HG02642 (cell line): ENCODE results near the gene MAPK8IP1.

Source experiments
- ATAC-seq: cut with Tn5 transposase; IDR thresholded peaks from one replicate; pipeline ENCODE4 v1.9.1; 2021; ENCODE audit warnings: mild to moderate bottlenecking; ENCODE audit not compliant: unreplicated experiment, poor library complexity

Gene MAPK8IP1

DNA sequence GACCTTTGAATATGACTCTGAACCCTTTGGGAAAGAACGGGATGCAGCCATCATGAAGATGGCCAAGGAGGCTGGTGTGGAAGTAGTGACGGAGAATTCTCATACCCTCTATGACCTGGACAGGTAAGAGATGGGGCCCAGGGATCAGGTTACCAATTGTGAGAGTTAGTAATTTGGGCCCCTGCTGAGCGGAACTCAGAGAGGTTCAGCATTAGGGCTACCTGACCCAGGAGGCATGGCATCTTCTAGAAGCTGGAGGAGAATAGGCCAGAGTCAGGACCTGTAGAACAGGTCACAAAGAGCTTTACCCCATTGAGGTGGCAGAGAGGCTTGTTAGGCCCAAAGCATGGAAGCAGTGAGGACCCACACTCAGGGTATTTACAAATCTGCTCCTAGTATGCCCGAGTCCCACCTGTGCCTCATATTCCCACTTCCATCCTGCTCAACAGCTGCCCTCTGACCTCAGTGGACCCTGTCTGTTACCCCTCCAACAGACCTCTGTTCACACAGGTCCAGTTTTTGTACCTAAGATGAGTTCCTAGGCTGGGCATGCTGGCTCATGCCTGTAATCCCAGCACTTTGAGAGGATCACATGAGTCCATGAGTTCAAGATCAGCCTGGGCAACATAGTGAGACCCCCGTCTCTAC lies 26.6 kb upstream of the MAPK8IP1 start:
- ATAC-seq = no peak

DNA sequence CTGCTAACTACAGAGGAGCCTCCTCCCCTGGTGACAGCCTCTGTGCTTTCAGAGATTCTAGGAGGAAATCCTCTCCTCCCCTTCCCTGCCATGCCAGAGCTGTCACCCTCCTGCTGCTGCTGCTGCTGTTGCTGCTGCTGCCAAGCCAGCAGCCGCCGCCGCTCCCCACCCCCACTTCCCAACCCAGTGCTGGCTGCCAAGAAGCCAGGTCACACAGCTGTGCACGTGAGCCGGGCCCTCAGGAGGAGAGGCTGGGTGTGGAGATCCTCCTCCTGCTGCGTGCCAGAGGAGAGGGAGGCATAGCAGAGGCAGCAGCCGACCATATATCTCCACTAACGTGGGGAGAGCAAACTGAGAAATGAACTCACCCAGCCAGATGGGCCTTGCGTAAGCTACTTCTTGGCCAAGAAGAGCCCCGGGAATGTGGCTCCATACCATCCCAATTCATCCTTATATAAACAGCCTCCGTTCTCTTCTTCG lies 25.8 kb upstream of the MAPK8IP1 start:
- ATAC-seq = no peak

- no peak for ATAC-seq
These were observed 25.1 kb upstream of the MAPK8IP1 start for GRCh38 chr11:45860348-45860747.

- no peak for ATAC-seq
These were observed 24.5 kb upstream of the MAPK8IP1 start for GRCh38 chr11:45860764-45861510.

- ATAC-seq = no peak
These were observed 21.4 kb upstream of the MAPK8IP1 start for GRCh38 chr11:45864041-45864440.

DNA sequence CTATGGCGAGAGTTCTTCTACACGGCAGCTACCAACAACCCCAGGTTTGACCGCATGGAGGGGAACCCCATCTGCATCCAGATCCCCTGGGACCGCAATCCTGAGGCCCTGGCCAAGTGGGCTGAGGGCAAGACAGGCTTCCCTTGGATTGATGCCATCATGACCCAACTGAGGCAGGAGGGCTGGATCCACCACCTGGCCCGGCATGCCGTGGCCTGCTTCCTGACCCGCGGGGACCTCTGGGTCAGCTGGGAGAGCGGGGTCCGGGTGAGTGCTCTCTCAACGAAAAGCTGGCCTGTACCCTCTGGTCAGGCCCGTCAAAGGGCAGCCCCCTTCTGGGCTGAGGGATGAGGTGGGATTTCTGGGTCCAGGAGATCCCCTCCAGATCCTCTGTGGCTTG lies 15.9 kb upstream of the MAPK8IP1 start:
- no peak for ATAC-seq

DNA sequence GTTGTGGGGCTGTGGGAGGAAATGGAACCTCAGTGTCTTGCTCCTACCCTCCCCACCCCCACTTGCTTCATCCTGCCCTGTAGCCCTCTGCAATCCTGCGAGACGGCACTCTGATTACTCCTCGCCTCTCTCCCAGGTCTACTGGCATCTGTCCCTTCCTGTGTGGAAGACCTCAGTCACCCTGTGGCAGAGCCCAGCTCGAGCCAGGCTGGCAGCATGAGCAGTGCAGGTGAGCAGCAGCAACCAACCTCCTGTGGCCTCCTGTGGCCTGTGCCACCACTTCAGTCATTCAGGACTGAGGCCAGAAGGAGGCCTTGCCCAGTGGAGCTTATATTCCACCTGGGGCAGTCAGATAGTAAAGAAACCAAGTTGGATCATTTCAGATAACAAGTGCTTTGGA lies 14.7 kb upstream of the MAPK8IP1 start:
- no peak for ATAC-seq

DNA sequence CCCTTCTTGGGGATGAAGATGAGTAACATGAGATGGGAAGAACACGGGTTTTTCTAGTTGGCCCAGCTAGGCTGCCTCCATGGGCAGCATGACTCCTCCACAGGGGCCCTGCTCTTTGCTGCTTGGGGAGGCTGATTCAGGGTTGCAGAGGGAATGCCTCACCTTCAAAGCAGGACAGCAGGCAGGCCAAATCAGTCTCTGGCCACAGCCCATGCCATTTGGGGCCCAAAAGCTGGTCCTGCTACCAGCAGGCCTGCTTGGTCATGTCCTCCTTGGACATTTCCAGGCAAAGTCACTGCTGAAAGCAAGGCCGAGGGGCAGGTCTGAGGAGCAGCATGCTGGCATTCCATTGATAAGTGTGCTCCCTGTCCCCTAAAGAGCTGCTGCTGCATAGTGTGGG lies 13.8 kb upstream of the MAPK8IP1 start:
- ATAC-seq = no peak

GRCh38 chr11:45872651-45873356 lies 12.6 kb upstream of the MAPK8IP1 start:
- no peak for ATAC-seq

DNA sequence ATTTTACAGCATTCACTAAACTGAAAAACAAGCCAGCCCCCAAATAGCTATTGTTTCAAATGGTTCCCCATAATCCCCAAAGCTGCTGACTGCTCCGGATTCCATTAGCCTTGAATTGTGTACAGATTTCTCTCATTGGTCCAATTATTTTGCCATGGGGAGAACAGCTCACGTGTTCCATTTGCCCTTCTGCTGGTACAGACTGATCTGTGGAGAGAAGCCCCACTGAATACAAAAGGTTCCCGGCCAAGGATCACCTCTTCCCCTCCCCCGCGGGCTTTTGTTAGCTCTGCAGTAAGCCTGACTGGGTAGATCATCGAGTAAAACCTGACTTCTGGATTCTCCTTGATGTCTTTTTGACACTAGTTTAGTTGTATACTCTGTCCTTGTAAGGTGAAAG lies 9.1 kb upstream of the MAPK8IP1 start:
- no peak for ATAC-seq

DNA sequence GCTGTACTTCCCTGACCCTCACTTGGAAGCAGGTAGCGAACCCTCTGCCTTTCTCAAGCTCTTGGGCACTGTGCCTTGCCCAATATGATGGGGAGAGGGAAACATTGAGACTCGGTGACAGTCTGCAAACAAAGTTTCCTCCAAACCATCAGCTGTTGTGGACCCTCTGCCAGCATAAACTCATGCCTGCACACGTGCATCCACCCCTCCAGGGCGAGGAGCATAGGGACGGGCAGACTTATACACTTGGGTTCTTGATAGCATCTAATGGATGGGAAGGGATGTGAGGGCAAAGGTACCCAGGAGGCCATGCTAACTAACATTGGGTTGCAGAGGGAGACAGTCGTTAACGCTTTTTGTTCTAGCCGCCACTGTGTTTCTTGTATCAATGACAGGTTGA lies 8.2 kb upstream of the MAPK8IP1 start:
- no peak for ATAC-seq

GRCh38 chr11:45877845-45878244 lies 7.6 kb upstream of the MAPK8IP1 start:
- ATAC-seq = no peak

- no peak for ATAC-seq
These were observed 5.4 kb upstream of the MAPK8IP1 start for GRCh38 chr11:45879803-45880686.

- ATAC-seq = no peak
These were observed 4.5 kb upstream of the MAPK8IP1 start for GRCh38 chr11:45880772-45881570.

- ATAC-seq = no peak
These were observed 3.6 kb upstream of the MAPK8IP1 start for GRCh38 chr11:45881708-45882368.

DNA sequence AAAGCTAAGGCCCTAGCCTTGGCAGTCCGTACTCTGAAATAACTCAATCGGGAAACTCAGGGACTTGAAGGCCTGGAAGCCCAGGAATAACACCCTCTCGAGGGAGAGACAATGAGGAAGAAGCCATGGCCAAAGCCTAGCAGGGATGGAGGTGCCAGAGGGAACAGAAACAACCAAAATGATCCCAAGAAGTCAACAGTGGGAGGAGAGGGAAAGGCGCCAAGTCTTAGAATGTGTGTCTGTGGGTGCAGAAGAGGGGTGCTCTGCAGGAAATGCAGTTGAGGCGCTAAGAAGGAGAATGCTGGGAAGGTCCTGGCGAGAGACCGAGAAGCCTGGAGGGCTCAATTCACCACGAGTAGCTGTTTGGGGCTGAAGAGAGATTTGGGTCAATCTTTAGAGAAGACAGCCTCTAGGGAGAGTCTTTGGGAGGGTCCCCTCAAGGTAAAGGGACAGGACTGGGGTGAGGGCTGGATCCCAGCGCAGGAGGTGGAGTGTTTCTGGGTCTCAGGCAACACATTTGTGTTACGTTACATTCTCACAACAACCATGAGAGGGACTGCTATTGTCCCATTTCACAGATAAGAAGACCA lies 760 bp upstream of the MAPK8IP1 start:
- ATAC-seq = no peak

- ATAC-seq = no peak
These were observed 670 bp downstream of the MAPK8IP1 start for GRCh38 chr11:45885921-45886721.
